Stomach (tissue), 4 donors: ENCODE measurements around the gene TNS1.

ENCODE experiments used
- EP300 ChIP-seq: sonication (generic); formaldehyde crosslinking; IDR thresholded peaks from one replicate; pipeline ENCODE4 v1.6.1; 2017; ENCODE audit warnings: antibody characterized with exemption
- POLR2AphosphoS5 ChIP-seq, 3 donors: sonication (generic); formaldehyde crosslinking; IDR thresholded peaks; one replicate each; pipeline ENCODE4 v1.6.1; 2016; ENCODE audit warnings: antibody characterized with exemption in 3 of 3
- TF ChIP-seq, protein P1 (sequence below), 7 experiments: fragments of 450-650 bp in 4 of 7; fragments of 200-600 bp in 3 of 7; sonication (generic) in 3 of 7; IDR thresholded peaks; one replicate each; pipeline ENCODE4 v1.5.1; 2016 to 2019; ENCODE audit warnings: antibody characterized with exemption in 7 of 7, control low read depth in 2 of 7, mild to moderate bottlenecking in 1 of 7

DNA sequence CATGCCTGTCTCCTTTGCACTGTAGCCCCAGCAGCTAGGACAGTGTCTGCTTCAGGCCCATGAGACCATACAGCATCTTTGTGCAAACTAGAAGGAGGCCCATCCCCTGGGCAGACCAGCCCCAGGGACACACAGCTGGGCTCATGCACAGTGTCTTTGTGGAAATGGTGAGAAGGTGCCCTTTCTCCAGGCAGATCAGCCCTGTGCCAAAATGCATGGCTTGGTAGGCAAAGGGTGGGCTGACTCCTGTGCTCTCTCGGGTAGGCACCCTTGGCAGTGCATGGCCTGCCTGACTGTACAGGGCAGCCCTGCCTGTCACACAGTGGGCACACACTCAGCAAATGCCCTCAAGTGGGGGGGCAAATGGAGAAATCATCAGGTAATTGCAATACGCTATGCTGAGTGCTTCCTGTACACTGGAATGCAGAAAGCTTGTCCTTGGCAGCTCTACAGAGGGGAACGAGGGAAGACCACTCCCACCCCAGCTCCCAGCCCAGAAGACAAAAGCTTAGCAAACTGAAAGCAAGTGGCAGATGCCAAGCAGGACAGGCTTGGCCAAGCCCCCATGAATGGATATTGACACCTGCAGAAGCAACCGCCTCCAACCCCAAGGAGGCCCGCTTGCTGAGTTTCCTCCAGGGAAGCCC lies 21.6 kb downstream of the TNS1 start:
- TF ChIP-seq, protein P1, sequence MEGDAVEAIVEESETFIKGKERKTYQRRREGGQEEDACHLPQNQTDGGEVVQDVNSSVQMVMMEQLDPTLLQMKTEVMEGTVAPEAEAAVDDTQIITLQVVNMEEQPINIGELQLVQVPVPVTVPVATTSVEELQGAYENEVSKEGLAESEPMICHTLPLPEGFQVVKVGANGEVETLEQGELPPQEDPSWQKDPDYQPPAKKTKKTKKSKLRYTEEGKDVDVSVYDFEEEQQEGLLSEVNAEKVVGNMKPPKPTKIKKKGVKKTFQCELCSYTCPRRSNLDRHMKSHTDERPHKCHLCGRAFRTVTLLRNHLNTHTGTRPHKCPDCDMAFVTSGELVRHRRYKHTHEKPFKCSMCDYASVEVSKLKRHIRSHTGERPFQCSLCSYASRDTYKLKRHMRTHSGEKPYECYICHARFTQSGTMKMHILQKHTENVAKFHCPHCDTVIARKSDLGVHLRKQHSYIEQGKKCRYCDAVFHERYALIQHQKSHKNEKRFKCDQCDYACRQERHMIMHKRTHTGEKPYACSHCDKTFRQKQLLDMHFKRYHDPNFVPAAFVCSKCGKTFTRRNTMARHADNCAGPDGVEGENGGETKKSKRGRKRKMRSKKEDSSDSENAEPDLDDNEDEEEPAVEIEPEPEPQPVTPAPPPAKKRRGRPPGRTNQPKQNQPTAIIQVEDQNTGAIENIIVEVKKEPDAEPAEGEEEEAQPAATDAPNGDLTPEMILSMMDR (IDR thresholded peaks at IDR 0.05) = no peak
- TF ChIP-seq POLR2AphosphoS5 (IDR thresholded peaks at IDR 0.05) (no peak), EP300 (no peak)
